Activated CD4-positive, alpha-beta T cell treated with anti-CD3 and anti-CD28 coated beads, Interleukin-2, amount 10 ng/mL, durations not matched to agents 7 days and 5 days (primary cell): ENCODE data around the gene TESK2. TPM values are rescaled to one million over a fixed set of nuclear protein-coding genes. Genes with fewer than 3 reads are reported as not detected.

Source experiments
- CTCF ChIA-PET: fragments of 350-600 bp; sonication (Branson Sonifier 250); formaldehyde crosslinking; loops from one replicate; lab custom pipeline; 2021; ENCODE audit warnings: antibody characterized with exemption; lab: Charles Lee
- POLR2A ChIA-PET: fragments of 350-600 bp; sonication (Branson Sonifier 250); formaldehyde crosslinking; loops from one replicate; lab custom pipeline; 2021; ENCODE audit warnings: antibody characterized with exemption; lab: Charles Lee
- DNase-seq: peaks from one replicate; pipeline ENCODE4 v3.0.0-alpha.2; 2020
- H3K27ac Mint-ChIP-seq: one replicate; pipeline ENCODE4 v1.8.0; 2021; ENCODE audit warnings: mild to moderate bottlenecking, moderate library complexity, mixed read lengths
- H3K27me3 Mint-ChIP-seq: one replicate; pipeline ENCODE4 v1.8.0; 2021; ENCODE audit warnings: mixed read lengths
- H3K36me3 Mint-ChIP-seq: one replicate; pipeline ENCODE4 v1.8.0; 2021; ENCODE audit warnings: low read depth, mixed read lengths
- H3K4me1 Mint-ChIP-seq: one replicate; pipeline ENCODE4 v1.8.0; 2021; ENCODE audit warnings: mixed read lengths
- H3K4me3 Mint-ChIP-seq: one replicate; pipeline ENCODE4 v1.8.0; 2021; ENCODE audit warnings: mild to moderate bottlenecking, moderate library complexity, mixed read lengths
- H3K9me3 Mint-ChIP-seq: one replicate; pipeline ENCODE4 v1.8.0; 2021; ENCODE audit warnings: mixed read lengths
- total RNA-seq, 2 experiments: library from RNA; stranded (reverse); gene quantifications; one replicate each; pipeline ENCODE4 v1.2.3, GENCODE V29; 2021

The TESK2 gene
- total RNA-seq, 2 experiments from 2014 or later, result 2.6 to 3.5 TPM

- H3K4me1 Mint-ChIP-seq, result peaks cover 55% of the 10 kb centered on the region
- H3K27me3 Mint-ChIP-seq, result no peaks in the 10 kb centered on the region
- peak within 1 kb of the TSS; percentile 98 for H3K27ac Mint-ChIP-seq
- peaks cover 54% of the 10 kb centered on the region for H3K36me3 Mint-ChIP-seq
- CTCF ChIA-PET, result interaction anchor here (0.8 to 2.2 kb wide), 13 partner anchors 12 to 505 kb away, joined by 3 to 11 read pairs (median 4); partner anchors contain the start of genes CCDC163, HPDL, MMACHC and PRDX1
- POLR2A ChIA-PET, result interaction anchor here (0.5 to 3.0 kb wide), 12 partner anchors 12 to 1565 kb away, joined by 3 to 22 read pairs (median 7); partner anchors contain the start of genes AKR1A1, CCDC163, HPDL and MMACHC
- peak within 1 kb of the TSS; percentile 97 for H3K4me3 Mint-ChIP-seq
- H3K9me3 Mint-ChIP-seq, result peaks cover 8% of the 10 kb centered on the region
- peak; percentile 95 for DNase-seq
Observed at GRCh38 chr1:45339789-45340558, 151.0 kb downstream of the TESK2 start, which contains the start of the genes MUTYH and TOE1. MUTYH (minus strand) TSS chr1:45340440; CDS start chr1:45334505, 5,935 bp downstream. TOE1 (plus strand) TSS chr1:45340170; CDS start chr1:45340253, 83 bp downstream.

- no peaks in the 10 kb centered on the region for H3K27me3 Mint-ChIP-seq
- peaks cover 8% of the 10 kb centered on the region for H3K9me3 Mint-ChIP-seq
- ChIA-PET POLR2A (no interaction called here), CTCF (interaction anchor here (0.6 kb wide), 1 partner anchor 173 kb away, joined by 4 read pairs; no protein-coding TSS in a partner anchor)
- peaks cover 50% of the 10 kb centered on the region for H3K36me3 Mint-ChIP-seq
- peaks cover 68% of the 10 kb centered on the region for H3K4me1 Mint-ChIP-seq
- peak overlapping the region; percentile 97 for H3K4me3 Mint-ChIP-seq
- no peak for DNase-seq
- peak overlapping the region; percentile 66 for H3K27ac Mint-ChIP-seq
Observed at GRCh38 chr1:45337630-45338325, 153.2 kb downstream of the TESK2 start.

DNA sequence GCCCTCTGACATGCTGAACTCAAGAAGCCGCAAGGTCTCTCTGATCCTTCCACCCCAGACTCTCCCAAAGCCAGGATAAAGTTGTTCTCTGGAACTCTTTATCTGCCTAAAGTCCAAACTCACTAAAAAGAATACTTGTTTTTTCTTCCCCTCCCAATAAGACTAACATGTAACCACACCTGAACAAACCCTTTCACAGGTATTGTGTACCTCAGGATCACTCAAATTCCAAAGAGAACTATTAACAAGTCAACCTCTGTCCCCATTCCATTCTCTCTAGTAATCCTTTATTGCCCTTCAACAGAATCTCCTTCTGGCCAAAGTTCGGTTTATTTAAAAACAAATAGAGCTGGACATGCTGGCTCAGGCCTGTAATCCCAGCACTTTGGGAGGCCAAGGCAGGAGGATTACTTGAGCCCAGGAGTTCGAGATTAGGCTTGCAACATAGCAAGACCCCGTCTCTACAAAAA lies 155.1 kb downstream of the TESK2 start:
- Mint-ChIP-seq H3K4me3 (no peak overlapping the region), H3K4me1 (peaks cover 49% of the 10 kb centered on the region), H3K36me3 (peaks cover 34% of the 10 kb centered on the region), H3K27me3 (no peaks in the 10 kb centered on the region), H3K27ac (no peak overlapping the region), H3K9me3 (peaks cover 8% of the 10 kb centered on the region)
- CTCF ChIA-PET, result interaction anchor here (1.3 to 2.7 kb wide), 2 partner anchors 15 to 33 kb away, joined by 3 to 10 read pairs; no protein-coding TSS in a partner anchor
- no peak for DNase-seq
- POLR2A ChIA-PET, result no interaction called here

DNA sequence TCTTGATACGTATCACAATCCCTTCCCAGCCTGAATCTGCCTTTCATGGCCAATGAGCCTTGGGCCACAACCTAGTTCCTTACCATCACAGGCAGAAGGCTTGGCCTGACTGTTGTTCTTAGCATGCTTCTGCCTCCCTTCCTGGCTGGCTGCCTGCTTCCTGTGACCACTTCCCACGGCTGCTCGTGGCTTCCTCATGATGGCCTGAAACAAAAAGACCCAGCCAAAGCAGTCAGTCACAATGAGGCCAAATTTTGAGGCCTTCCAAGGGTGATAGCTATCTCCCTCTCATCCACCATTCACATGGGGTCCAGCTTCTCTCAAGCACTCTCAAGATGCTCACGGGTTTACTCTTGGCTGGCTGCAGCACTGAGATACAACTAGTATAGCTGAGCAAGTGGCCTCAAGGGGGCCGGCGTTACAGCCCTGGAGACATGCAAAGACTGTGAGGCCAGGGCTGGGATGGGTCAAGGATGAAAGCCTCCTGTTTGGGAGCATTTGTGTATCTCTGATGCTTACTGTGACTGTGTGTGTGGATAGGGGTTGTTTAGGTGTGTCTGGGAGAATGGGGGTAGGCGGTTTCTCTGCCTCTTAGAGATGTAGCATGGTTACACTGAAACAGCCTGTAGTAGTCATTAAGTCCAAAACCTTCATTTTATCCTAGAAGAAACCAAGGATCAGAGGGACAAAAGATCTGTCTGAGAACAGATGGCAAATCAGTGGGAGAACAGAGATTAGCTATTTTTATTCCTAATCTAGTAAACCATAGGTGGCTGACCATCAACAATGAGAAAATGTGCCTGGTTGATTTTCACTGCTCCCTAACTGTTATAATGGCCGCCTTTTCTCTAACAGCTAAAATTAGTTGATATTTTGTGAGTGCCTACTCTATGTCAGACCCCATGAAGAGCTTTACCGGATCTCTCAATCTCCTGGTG lies 156.4 kb downstream of the TESK2 start:
- POLR2A ChIA-PET, result no interaction called here
- peak; percentile 21 for DNase-seq
- CTCF ChIA-PET, result interaction anchor here (1.0 to 2.7 kb wide), 5 partner anchors 9 to 32 kb away, joined by 3 to 10 read pairs (median 5); no protein-coding TSS in a partner anchor

GRCh38 chr1:45332346-45332720 lies 158.6 kb downstream of the TESK2 start:
- ChIA-PET CTCF (no interaction called here), POLR2A (interaction anchor here (0.6 kb wide), 2 partner anchors 26 to 482 kb away, joined by 5 read pairs; no protein-coding TSS in a partner anchor)
- Mint-ChIP-seq H3K27me3 (no peaks in the 10 kb centered on the region), H3K27ac (no peak overlapping the region), H3K9me3 (no peaks in the 10 kb centered on the region), H3K36me3 (peaks cover 18% of the 10 kb centered on the region), H3K4me3 (no peak overlapping the region), H3K4me1 (peaks cover 47% of the 10 kb centered on the region)
- no peak for DNase-seq

More for the DNA sequence above, 156.4 kb downstream of the TESK2 start:
- Mint-ChIP-seq H3K27me3 (no peaks in the 10 kb centered on the region), H3K4me1 (peaks cover 49% of the 10 kb centered on the region), H3K9me3 (peaks cover 8% of the 10 kb centered on the region), H3K36me3 (peaks cover 31% of the 10 kb centered on the region), H3K4me3 (no peak overlapping the region), H3K27ac (peak overlapping the region; percentile 79)

- Mint-ChIP-seq H3K4me3 (no peak overlapping the region), H3K27me3 (no peaks in the 10 kb centered on the region), H3K4me1 (peaks cover 45% of the 10 kb centered on the region), H3K27ac (no peak overlapping the region), H3K9me3 (no peaks in the 10 kb centered on the region), H3K36me3 (peaks cover 16% of the 10 kb centered on the region)
- CTCF ChIA-PET, result interaction anchor here (0.6 to 1.5 kb wide), 2 partner anchors 443 to 545 kb away, joined by 3 read pairs; no protein-coding TSS in a partner anchor
- DNase-seq, result no peak
- POLR2A ChIA-PET, result interaction anchor here (0.6 to 0.7 kb wide), 3 partner anchors 25 to 481 kb away, joined by 3 to 5 read pairs (median 5); no protein-coding TSS in a partner anchor
Observed at GRCh38 chr1:45331436-45332345, 159.3 kb downstream of the TESK2 start.

GRCh38 chr1:45329445-45329844 lies 161.5 kb downstream of the TESK2 start:
- Mint-ChIP-seq H3K27ac (no peak overlapping the region), H3K36me3 (peaks cover 16% of the 10 kb centered on the region), H3K4me1 (peaks cover 33% of the 10 kb centered on the region), H3K4me3 (no peak overlapping the region), H3K27me3 (no peaks in the 10 kb centered on the region), H3K9me3 (no peaks in the 10 kb centered on the region)
- POLR2A ChIA-PET, result interaction anchor here (3.8 kb wide), 1 partner anchor 11 kb away, joined by 22 read pairs; the partner anchor contains the start of genes MUTYH and TOE1
- CTCF ChIA-PET, result no interaction called here
- no peak for DNase-seq

- DNase-seq, result no peak
- Mint-ChIP-seq H3K27me3 (no peaks in the 10 kb centered on the region), H3K4me1 (peaks cover 27% of the 10 kb centered on the region), H3K4me3 (peak overlapping the region; percentile 32), H3K36me3 (peaks cover 11% of the 10 kb centered on the region), H3K9me3 (no peaks in the 10 kb centered on the region), H3K27ac (no peak overlapping the region)
- ChIA-PET CTCF (interaction anchor here (0.6 to 1.2 kb wide), 2 partner anchors 317 to 615 kb away, joined by 4 to 5 read pairs; partner anchors contain the start of genes HECTD3 and UROD), POLR2A (interaction anchor here (3.8 kb wide), 1 partner anchor 12 kb away, joined by 22 read pairs; the partner anchor contains the start of genes MUTYH and TOE1)
Observed at GRCh38 chr1:45328680-45329079, 162.3 kb downstream of the TESK2 start.

DNA sequence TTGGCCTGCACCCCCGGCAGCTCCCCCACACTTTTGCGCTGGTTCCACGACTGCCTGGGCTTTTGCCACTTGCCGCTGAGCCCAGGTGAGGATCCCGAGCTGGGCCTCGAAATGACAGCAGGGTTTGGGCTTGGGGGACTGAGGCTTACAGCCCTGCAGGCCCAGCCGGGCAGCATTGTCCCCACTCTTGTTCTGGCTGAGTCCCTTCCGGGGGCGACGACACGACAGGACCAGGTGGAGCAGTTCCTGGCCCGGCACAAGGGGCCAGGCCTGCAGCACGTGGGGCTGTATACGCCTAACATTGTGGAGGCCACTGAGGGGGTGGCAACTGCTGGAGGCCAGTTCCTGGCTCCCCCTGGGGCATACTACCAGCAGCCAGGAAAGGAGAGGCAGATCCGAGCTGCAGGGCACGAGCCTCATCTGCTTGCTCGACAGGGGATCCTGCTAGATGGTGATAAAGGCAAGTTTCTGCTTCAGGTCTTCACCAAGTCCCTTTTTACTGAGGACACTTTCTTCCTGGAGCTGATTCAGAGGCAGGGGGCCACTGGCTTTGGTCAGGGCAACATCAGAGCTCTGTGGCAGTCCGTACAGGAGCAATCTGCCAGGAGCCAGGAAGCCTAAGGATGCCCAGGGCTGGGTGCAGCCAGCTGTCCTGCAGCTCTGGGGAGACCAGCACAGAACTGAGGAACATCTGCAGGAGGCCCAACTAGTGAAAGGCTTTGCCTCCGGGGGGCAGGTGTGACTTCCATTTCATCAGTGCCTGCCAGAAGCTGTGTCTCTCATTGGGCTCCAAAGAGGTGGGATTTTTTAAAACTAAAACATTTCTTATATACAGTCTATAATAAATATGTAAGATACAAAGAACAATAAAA lies 163.1 kb downstream of the TESK2 start:
- no peak for DNase-seq
- H3K4me3 Mint-ChIP-seq, result peak overlapping the region; percentile 77
- no peaks in the 10 kb centered on the region for H3K9me3 Mint-ChIP-seq
- ChIA-PET POLR2A (interaction anchor here (3.8 kb wide), 1 partner anchor 12 kb away, joined by 22 read pairs; the partner anchor contains the start of genes MUTYH and TOE1), CTCF (interaction anchor here (0.6 to 1.4 kb wide), 4 partner anchors 24 to 614 kb away, joined by 3 to 6 read pairs (median 4); partner anchors contain the start of genes HECTD3 and UROD)
- H3K4me1 Mint-ChIP-seq, result peaks cover 23% of the 10 kb centered on the region
- peaks cover 10% of the 10 kb centered on the region for H3K36me3 Mint-ChIP-seq
- no peaks in the 10 kb centered on the region for H3K27me3 Mint-ChIP-seq
- peak overlapping the region; percentile 75 for H3K27ac Mint-ChIP-seq
